OCI-LY1 (cell line): Measurements from ENCODE around the gene CCDC192.

Experiments used
- H2AFZ ChIP-seq: fragments of 200-600 bp; sonication (generic), shearing (Covaris generic); 2 replicates; pipeline ENCODE4 v1.6.0; 2014; ENCODE audit warnings: antibody characterized with exemption, mild to moderate bottlenecking, low read length
- H3F3A ChIP-seq: fragments of 200-600 bp; sonication (generic), shearing (Covaris generic); 2 replicates; pipeline ENCODE4 v1.6.0; 2014; ENCODE audit warnings: mild to moderate bottlenecking, antibody characterized with exemption, low read length, moderate library complexity; ENCODE audit not compliant: insufficient read depth
- H3K27ac ChIP-seq: fragments of 200-600 bp; sonication (generic); 2 replicates; pipeline ENCODE4 v1.5.1; 2014; ENCODE audit warnings: low read length, mixed run types, mild to moderate bottlenecking, low read depth; ENCODE audit not compliant: poor library complexity, severe bottlenecking
- H3K27me3 ChIP-seq: fragments of 200-600 bp; sonication (generic); 2 replicates; pipeline ENCODE4 v1.6.0; 2014; ENCODE audit warnings: antibody characterized with exemption, mild to moderate bottlenecking, low read length, moderate library complexity; ENCODE audit not compliant: insufficient read depth
- H3K36me3 ChIP-seq: fragments of 200-600 bp; sonication (generic); 2 replicates; pipeline ENCODE4 v1.6.1; 2014; ENCODE audit warnings: mild to moderate bottlenecking, antibody characterized with exemption, low read length, moderate library complexity, mixed read lengths; ENCODE audit not compliant: insufficient read depth
- H3K4me1 ChIP-seq: fragments of 200-600 bp; sonication (generic); 2 replicates; pipeline ENCODE4 v1.5.1; 2014; ENCODE audit warnings: mild to moderate bottlenecking, low read length, moderate library complexity; ENCODE audit not compliant: insufficient read depth, severe bottlenecking
- H3K4me2 ChIP-seq: fragments of 200-600 bp; sonication (generic), shearing (Covaris generic); 2 replicates; pipeline ENCODE4 v1.6.1; 2014; ENCODE audit warnings: low read length
- H3K4me3 ChIP-seq: fragments of 200-600 bp; sonication (generic); 2 replicates; pipeline ENCODE4 v1.5.1; 2014; ENCODE audit warnings: low read length, low read depth, mild to moderate bottlenecking, mixed read lengths; ENCODE audit not compliant: poor library complexity, severe bottlenecking
- H3K79me2 ChIP-seq: fragments of 200-600 bp; shearing (Covaris generic); 2 replicates; pipeline ENCODE4 v1.6.1; 2016; ENCODE audit warnings: mixed run types, low read length, mixed read lengths; ENCODE audit not compliant: insufficient read depth
- H3K9ac ChIP-seq: fragments of 200-600 bp; sonication (generic), shearing (Covaris generic); 2 replicates; pipeline ENCODE4 v1.6.1; 2014; ENCODE audit warnings: mild to moderate bottlenecking, low read length, mixed read lengths
- H3K9me2 ChIP-seq: fragments of 200-600 bp; sonication (generic), shearing (Covaris generic); 2 replicates; pipeline ENCODE4 v1.6.1; 2014; ENCODE audit warnings: low read depth, mild to moderate bottlenecking, low read length, mixed read lengths
- H3K9me3 ChIP-seq: fragments of 200-600 bp; shearing (Covaris generic); 2 replicates; pipeline ENCODE4 v1.6.1; 2014; ENCODE audit warnings: low read length, mixed read lengths
- H4K20me1 ChIP-seq: fragments of 200-600 bp; sonication (generic), shearing (Covaris generic); 2 replicates; pipeline ENCODE4 v1.6.0; 2016; ENCODE audit warnings: mild to moderate bottlenecking, low read length; ENCODE audit not compliant: insufficient read depth
- EZH2 ChIP-seq: fragments of 200-600 bp; sonication (generic), shearing (Covaris generic); IDR thresholded peaks from 2 replicates; pipeline ENCODE4 v1.8.0; 2017; ENCODE audit warnings: borderline replicate concordance, mixed run types, mild to moderate bottlenecking, antibody characterized with exemption, low read length, moderate library complexity, mixed read lengths
- TF ChIP-seq, protein P1 (sequence below): fragments of 200-600 bp; sonication (generic), shearing (Covaris generic); IDR thresholded peaks from 2 replicates; pipeline ENCODE4 v1.5.1; 2017; ENCODE audit warnings: mild to moderate bottlenecking, antibody characterized with exemption, low read length, moderate library complexity, mixed read lengths

Gene CCDC192

DNA sequence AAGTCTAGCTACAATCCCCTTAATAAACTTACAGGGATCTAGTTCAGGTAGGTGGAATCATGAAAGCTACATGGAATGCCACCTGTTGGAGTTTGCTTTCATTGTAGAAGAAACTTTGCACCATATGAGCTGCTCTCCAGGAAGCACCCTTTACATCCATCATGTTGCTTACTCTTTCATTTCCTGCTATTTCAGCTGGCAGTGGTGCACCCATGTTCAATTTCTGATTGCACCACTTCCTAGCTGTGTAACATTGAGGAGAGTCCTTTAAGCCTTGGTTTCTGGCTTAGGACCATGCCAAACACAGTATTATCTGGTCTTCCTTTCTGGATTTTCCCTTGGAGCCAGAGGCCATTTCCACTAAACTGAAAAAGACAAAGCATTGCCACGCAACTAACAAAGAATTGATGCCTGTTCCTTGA lies 257.1 kb downstream of the CCDC192 start:
- H3K4me2 ChIP-seq = no peak overlapping the region; the same call in 1 of the 2 replicates
- H4K20me1 ChIP-seq = no peaks in the 10 kb centered on the region
- H3K9me2 ChIP-seq = no peaks in the 10 kb centered on the region
- H3K9me3 ChIP-seq = no peaks in the 10 kb centered on the region
- no peak overlapping the region for H3K4me3 ChIP-seq
- H3K27me3 ChIP-seq = no peaks in the 10 kb centered on the region
- H3K27ac ChIP-seq = peak overlapping the region; percentile 60
- H2AFZ ChIP-seq = no peak overlapping the region
- no peaks in the 10 kb centered on the region for H3K79me2 ChIP-seq
- TF ChIP-seq, protein P1, sequence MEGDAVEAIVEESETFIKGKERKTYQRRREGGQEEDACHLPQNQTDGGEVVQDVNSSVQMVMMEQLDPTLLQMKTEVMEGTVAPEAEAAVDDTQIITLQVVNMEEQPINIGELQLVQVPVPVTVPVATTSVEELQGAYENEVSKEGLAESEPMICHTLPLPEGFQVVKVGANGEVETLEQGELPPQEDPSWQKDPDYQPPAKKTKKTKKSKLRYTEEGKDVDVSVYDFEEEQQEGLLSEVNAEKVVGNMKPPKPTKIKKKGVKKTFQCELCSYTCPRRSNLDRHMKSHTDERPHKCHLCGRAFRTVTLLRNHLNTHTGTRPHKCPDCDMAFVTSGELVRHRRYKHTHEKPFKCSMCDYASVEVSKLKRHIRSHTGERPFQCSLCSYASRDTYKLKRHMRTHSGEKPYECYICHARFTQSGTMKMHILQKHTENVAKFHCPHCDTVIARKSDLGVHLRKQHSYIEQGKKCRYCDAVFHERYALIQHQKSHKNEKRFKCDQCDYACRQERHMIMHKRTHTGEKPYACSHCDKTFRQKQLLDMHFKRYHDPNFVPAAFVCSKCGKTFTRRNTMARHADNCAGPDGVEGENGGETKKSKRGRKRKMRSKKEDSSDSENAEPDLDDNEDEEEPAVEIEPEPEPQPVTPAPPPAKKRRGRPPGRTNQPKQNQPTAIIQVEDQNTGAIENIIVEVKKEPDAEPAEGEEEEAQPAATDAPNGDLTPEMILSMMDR = no peak
- TF ChIP-seq EZH2 = no peak
- no peaks in the 10 kb centered on the region for H3K36me3 ChIP-seq
- H3F3A ChIP-seq = no peaks in the 10 kb centered on the region
- no peak overlapping the region for H3K9ac ChIP-seq
- H3K4me1 ChIP-seq = peaks cover 42% of the 10 kb centered on the region

DNA sequence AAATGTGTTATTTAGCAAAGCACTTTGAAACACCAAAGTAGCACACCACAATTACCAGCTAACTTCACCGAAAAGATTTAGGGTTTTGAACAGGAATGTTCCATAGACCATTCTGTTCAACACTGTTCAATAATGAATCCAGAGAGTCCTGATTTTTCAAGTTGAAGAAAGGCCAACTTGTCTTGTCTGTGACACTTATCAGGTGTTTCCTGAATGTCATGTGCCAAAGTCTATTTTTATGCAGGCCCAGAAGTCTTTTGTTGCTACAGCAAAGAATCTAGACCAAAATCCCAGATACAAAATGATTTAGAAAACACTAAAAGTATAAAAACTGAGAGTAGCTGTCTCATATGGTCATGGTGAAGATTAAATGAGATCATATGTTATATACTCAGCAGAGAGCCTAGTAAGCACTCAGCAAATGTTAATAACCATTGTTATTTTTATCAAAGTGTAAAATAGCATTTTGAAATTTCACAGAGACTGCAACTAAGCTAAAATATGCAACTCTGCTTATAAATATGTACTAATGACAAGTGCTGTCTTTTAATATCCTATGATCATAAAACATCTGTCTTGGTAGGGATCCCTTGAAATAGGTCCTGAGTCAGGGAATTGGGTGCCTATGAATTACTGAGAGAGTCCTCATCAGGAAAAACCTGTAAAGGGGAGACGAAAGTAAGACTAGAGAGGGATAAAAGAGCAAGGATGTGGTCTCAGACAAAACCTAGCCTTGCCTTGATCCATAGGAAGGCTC lies 258.0 kb downstream of the CCDC192 start:
- TF ChIP-seq, protein P1 = no peak
- TF ChIP-seq EZH2 = no peak
- no peak overlapping the region for H3K4me3 ChIP-seq
- no peaks in the 10 kb centered on the region for H3K79me2 ChIP-seq
- H3K4me2 ChIP-seq = no peak overlapping the region
- no peak overlapping the region for H2AFZ ChIP-seq
- no peaks in the 10 kb centered on the region for H3K9me2 ChIP-seq
- H3K27ac ChIP-seq = peak overlapping the region; percentile 22
- H3K9ac ChIP-seq = no peak overlapping the region
- no peaks in the 10 kb centered on the region for H3K27me3 ChIP-seq
- peaks cover 42% of the 10 kb centered on the region for H3K4me1 ChIP-seq
- no peaks in the 10 kb centered on the region for H3K9me3 ChIP-seq
- no peaks in the 10 kb centered on the region for H3F3A ChIP-seq
- H3K36me3 ChIP-seq = peaks cover 4% of the 10 kb centered on the region; the same call in 1 of the 2 replicates
- H4K20me1 ChIP-seq = no peaks in the 10 kb centered on the region

DNA sequence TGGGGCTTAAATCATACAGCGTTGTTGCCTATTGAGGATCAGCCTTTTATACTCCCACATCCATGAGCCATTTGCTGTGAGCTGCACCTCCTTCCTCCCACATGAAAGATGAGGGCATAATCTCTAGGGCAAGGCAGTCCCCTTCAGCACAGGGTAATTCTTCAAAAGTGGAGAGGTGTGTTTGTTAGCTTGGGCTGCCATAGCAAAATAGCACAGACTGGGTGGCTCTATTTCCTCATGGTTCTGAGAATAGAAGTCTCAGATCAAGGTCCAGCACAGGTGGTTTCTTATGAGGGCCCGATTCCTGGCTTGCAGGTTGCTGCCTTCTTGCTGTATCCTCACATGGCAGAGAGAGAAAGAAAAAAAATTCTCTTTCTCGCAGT lies 258.6 kb downstream of the CCDC192 start:
- Histone ChIP-seq H3K9me2 (no peaks in the 10 kb centered on the region), H3K79me2 (no peaks in the 10 kb centered on the region), H4K20me1 (no peaks in the 10 kb centered on the region), H3F3A (no peaks in the 10 kb centered on the region), H3K4me2 (no peak overlapping the region), H3K4me1 (peaks cover 42% of the 10 kb centered on the region), H3K36me3 (peaks cover 4% of the 10 kb centered on the region; the same call in 1 of the 2 replicates), H3K9ac (no peak overlapping the region), H2AFZ (no peak overlapping the region), H3K27ac (peak overlapping the region; percentile 22), H3K9me3 (no peaks in the 10 kb centered on the region), H3K27me3 (no peaks in the 10 kb centered on the region), H3K4me3 (no peak overlapping the region)
- TF ChIP-seq EZH2 = no peak
- TF ChIP-seq, protein P1 = no peak
